Measurements from ENCODE around the gene RPS19BP1.

DNA sequence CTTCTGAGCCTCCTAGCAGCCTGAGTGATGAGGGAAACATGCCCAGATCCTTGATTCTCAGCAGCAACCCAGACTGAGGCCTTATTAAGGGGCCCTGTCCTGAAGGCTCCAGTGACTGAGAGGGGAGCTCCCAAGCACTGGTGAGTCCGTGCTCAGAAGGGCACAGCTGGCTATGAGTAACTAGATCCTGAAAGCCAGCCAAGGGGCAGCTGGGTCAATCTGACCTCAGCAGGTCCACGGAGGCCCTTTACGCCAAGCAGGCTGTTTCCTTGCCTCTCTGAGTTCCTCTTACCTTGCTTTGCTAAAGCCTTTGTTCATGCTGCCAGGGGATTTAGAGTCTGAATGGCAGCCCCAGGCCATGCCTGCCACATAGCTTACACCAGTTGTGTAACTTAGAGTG is 49.8 kb downstream of the RPS19BP1 start:
- no peak for TF ChIP-seq CTCF (IDR thresholded peaks at IDR 0.05)
- no peak for TF ChIP-seq EP300 (IDR thresholded peaks at IDR 0.05)
